Esophagus (tissue), 2 donors: ENCODE results near the gene VSIG10L2. TPM values are rescaled to one million over a fixed set of nuclear protein-coding genes. Genes with fewer than 3 reads are reported as not detected.
"Not testable (repeated sequence)": the region's sequence is repeated elsewhere in the genome, so short reads cannot be mapped to it uniquely, and the experiment has no call there.

Experiments
- H3K27ac ChIP-seq, 2 donors: one replicate each; pipeline ENCODE4 v1.5.1; 2013; ENCODE audit warnings: low read depth in 2 of 2, mild to moderate bottlenecking in 2 of 2, inconsistent platforms in 1 of 2, low read length in 1 of 2, moderate library complexity in 1 of 2
- H3K27me3 ChIP-seq, 2 donors: one replicate each; pipeline ENCODE4 v1.6.1; 2013; ENCODE audit warnings: low read length in 2 of 2, control low read depth in 1 of 2, mild to moderate bottlenecking in 1 of 2; ENCODE audit not compliant: insufficient read depth in 2 of 2, control insufficient read depth in 1 of 2
- H3K36me3 ChIP-seq, 2 donors: one replicate each; pipeline ENCODE4 v1.6.1; 2013; ENCODE audit warnings: low read length in 1 of 2; ENCODE audit not compliant: control insufficient read depth in 2 of 2, insufficient read depth in 2 of 2
- H3K4me1 ChIP-seq, 2 donors: one replicate each; pipeline ENCODE4 v1.6.1; 2013; ENCODE audit warnings: low read length in 1 of 2; ENCODE audit not compliant: control insufficient read depth in 2 of 2, insufficient read depth in 2 of 2
- H3K4me3 ChIP-seq, 2 donors: one replicate each; pipeline ENCODE4 v1.5.1; 2013; ENCODE audit warnings: low read length in 2 of 2, mild to moderate bottlenecking in 2 of 2, low read depth in 1 of 2, moderate library complexity in 1 of 2
- H3K9me3 ChIP-seq, 2 donors: one replicate each; pipeline ENCODE4 v1.6.1; 2013; ENCODE audit warnings: mild to moderate bottlenecking in 2 of 2, low read depth in 1 of 2, low read length in 1 of 2, moderate library complexity in 1 of 2; ENCODE audit not compliant: control insufficient read depth in 2 of 2, insufficient read depth in 1 of 2
- WGBS, 2 donors: extraction: QIAGEN DNeasy Blood & Tissue Kit; methylation state at CpG; one replicate each; pipeline ENCODE4 v1.1.7; 2013; 5-methylcytosine and 5-hydroxymethylcytosine counted together
- polyA plus RNA-seq, 2 donors: library from polyadenylated mRNA; stranded (reverse); fragments of 200-250 nt; gene quantifications; one replicate each; pipeline ENCODE4 v1.2.3, GENCODE V29; 2013
- donor health status: healthy with polysubstance abuse.
- donor health status: Bipolar disorder and iron deficiency.

VSIG10L2 gene
- polyA plus RNA-seq, 2 donors = 0.59 to 0.86 TPM

GRCh38 chr11:125977333-125977732 is 31.5 kb downstream of the VSIG10L2 start:
- Histone ChIP-seq H3K27me3 (no peaks in the 10 kb centered on the region), H3K4me3 (no peak overlapping the region)
- WGBS, 2 donors = 82 to 83% methylated on average over 3 of the region's 3 CpGs

GRCh38 chr11:125978181-125978716 is 32.4 kb downstream of the VSIG10L2 start:
- Histone ChIP-seq H3K27ac (no peak overlapping the region), H3K9me3 (no peaks in the 10 kb centered on the region), H3K4me1 (no peaks in the 10 kb centered on the region), H3K36me3 (peaks cover 0 to 1% of the 10 kb centered on the region in 2 donors), H3K27me3 (no peaks in the 10 kb centered on the region), H3K4me3 (no peak overlapping the region)
- 72 to 80% methylated on average over 6 of the region's 6 CpGs for WGBS, 2 donors

More at GRCh38 chr11:125977333-125977732, 31.5 kb downstream of the VSIG10L2 start:
- Histone ChIP-seq H3K4me1 (no peaks in the 10 kb centered on the region), H3K27ac (no peak overlapping the region), H3K36me3 (no peaks in the 10 kb centered on the region), H3K9me3 (no peaks in the 10 kb centered on the region)

- Histone ChIP-seq H3K4me1 (no peaks in the 10 kb centered on the region), H3K36me3 (peaks cover 0 to 3% of the 10 kb centered on the region in 2 donors), H3K27me3 (no peaks in the 10 kb centered on the region), H3K4me3 (no peak overlapping the region), H3K27ac (no peak overlapping the region), H3K9me3 (no peaks in the 10 kb centered on the region)
- WGBS, 2 donors = 77 to 79% methylated on average over 3 of the region's 3 CpGs
Measured at GRCh38 chr11:125978778-125979407, 33.0 kb downstream of the VSIG10L2 start.

- Histone ChIP-seq H3K4me3 (no peak overlapping the region), H3K27ac (no peak overlapping the region), H3K4me1 (no peaks in the 10 kb centered on the region), H3K27me3 (no peaks in the 10 kb centered on the region), H3K36me3 (peaks cover 0 to 3% of the 10 kb centered on the region in 2 donors), H3K9me3 (no peaks in the 10 kb centered on the region)
- 88 to 90% methylated on average over 3 of the region's 3 CpGs for WGBS, 2 donors
Measured at GRCh38 chr11:125979511-125979910, 33.7 kb downstream of the VSIG10L2 start.

- 91 to 95% methylated on average over 8 of the region's 8 CpGs for WGBS, 2 donors
- no peak overlapping the region for H3K4me3 ChIP-seq
- peaks cover 0 to 3% of the 10 kb centered on the region in 2 donors for H3K36me3 ChIP-seq
Measured at GRCh38 chr11:125980436-125980835, 34.6 kb downstream of the VSIG10L2 start.

GRCh38 chr11:125982348-125982730 is 36.5 kb downstream of the VSIG10L2 start:
- WGBS, 2 donors = 79 to 87% methylated on average over 3 of the region's 3 CpGs

More at GRCh38 chr11:125980436-125980835, 34.6 kb downstream of the VSIG10L2 start:
- no peaks in the 10 kb centered on the region for H3K9me3 ChIP-seq
- H3K27ac ChIP-seq = no peak overlapping the region
- H3K4me1 ChIP-seq = no peaks in the 10 kb centered on the region
- no peaks in the 10 kb centered on the region for H3K27me3 ChIP-seq

GRCh38 chr11:125985956-125986355 is 40.1 kb downstream of the VSIG10L2 start:
- 97 to 98% methylated on average over 6 of the region's 6 CpGs for WGBS, 2 donors
- H3K27ac ChIP-seq, H3K4me3 ChIP-seq, H3K27me3 ChIP-seq, H3K4me1 ChIP-seq, H3K9me3 ChIP-seq, H3K36me3 ChIP-seq: not testable (repeated sequence)

More at GRCh38 chr11:125982348-125982730, 36.5 kb downstream of the VSIG10L2 start:
- Histone ChIP-seq H3K9me3 (no peaks in the 10 kb centered on the region), H3K4me3 (no peak overlapping the region), H3K27ac (no peak overlapping the region), H3K36me3 (peaks cover 0 to 3% of the 10 kb centered on the region in 2 donors), H3K27me3 (no peaks in the 10 kb centered on the region), H3K4me1 (no peaks in the 10 kb centered on the region)

- H3K27ac ChIP-seq = no peak overlapping the region
- H3K36me3 ChIP-seq = peaks cover 0 to 3% of the 10 kb centered on the region in 2 donors
- H3K27me3 ChIP-seq = no peaks in the 10 kb centered on the region
- no peaks in the 10 kb centered on the region for H3K4me1 ChIP-seq
- H3K9me3 ChIP-seq = no peaks in the 10 kb centered on the region
- no peak overlapping the region for H3K4me3 ChIP-seq
- 58 to 73% methylated on average over 5 of the region's 5 CpGs for WGBS, 2 donors
Measured at GRCh38 chr11:125987066-125987641, 41.3 kb downstream of the VSIG10L2 start.

GRCh38 chr11:125990244-125990643 is 44.4 kb downstream of the VSIG10L2 start:
- no peak overlapping the region for H3K27ac ChIP-seq
- WGBS, 2 donors = 57 to 64% methylated on average over 3 of the region's 3 CpGs
- H3K9me3 ChIP-seq = no peaks in the 10 kb centered on the region
- no peaks in the 10 kb centered on the region for H3K27me3 ChIP-seq
- H3K4me3 ChIP-seq = no peak overlapping the region
- no peaks in the 10 kb centered on the region for H3K4me1 ChIP-seq
- no peaks in the 10 kb centered on the region for H3K36me3 ChIP-seq

DNA sequence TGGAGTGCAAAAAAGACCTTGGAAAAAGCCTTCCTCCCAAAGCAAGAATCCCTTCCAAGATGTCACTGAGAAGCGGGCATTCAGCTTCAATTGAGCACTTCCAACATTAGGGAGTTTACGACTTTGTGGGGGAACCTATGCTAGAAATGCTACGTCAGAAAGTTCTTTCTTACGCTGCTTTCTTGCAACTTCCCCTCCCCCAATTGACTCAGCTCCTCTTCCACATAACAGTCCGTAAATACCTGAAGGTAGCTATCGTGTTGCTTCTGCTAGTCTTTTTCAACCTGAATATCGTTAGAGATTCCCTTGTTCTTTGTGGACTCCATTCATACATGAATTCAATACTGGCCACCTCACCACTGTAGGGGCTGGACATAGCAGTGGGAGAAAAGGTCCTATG is 47.0 kb downstream of the VSIG10L2 start:
- Histone ChIP-seq H3K4me1 (no peaks in the 10 kb centered on the region), H3K9me3 (no peaks in the 10 kb centered on the region), H3K27me3 (no peaks in the 10 kb centered on the region), H3K4me3 (no peak overlapping the region), H3K27ac (no peak overlapping the region), H3K36me3 (no peaks in the 10 kb centered on the region)
- WGBS, 2 donors = 95 to 96% methylated on average over 7 of the region's 7 CpGs
